Astrocyte of the cerebellum (primary cell): ENCODE results near the gene TENM4.

Experiments
- DNase-seq: peaks from one replicate; pipeline ENCODE4 v3.0.0-alpha.2; 2011; ENCODE audit warnings: low read depth
- H3K4me3 ChIP-seq: 2 replicates; pipeline ENCODE4 v1.5.1; 2011; ENCODE audit warnings: mild to moderate bottlenecking, low read depth, low read length, moderate library complexity
- in situ Hi-C: cut with HindIII; loops from 2 replicates; pipeline ENCODE4 v1.10.0; 2017; ENCODE audit warnings: low sequenced_read_pairs
- TF ChIP-seq, protein P1 (sequence below): IDR thresholded peaks from 2 replicates; pipeline ENCODE4 v1.5.1; 2012; ENCODE audit warnings: low read length, low read depth, moderate library complexity, mild to moderate bottlenecking; ENCODE audit errors: missing control alignments

Gene TENM4

DNA sequence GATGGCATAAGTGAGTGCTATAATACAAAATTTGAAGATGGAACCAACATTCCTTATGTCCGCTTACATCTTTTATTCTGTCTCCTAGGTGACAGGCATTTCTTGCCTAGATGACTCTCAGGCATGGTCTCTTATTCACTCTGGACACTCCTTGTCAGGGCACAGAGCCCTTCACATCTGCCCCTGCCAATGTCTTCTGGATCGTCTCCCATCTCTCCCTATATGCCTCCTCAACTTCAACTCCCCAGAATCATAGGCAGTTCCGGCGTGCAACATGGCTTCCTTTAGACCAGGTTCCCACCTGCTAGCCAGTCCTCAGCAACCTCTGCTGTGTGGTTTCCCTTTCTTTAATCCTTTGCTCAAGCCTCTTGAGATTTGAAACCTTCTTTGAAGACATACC lies 300.9 kb downstream of the TENM4 start:
- in situ Hi-C loops, result no loop called here
- DNase-seq, result no peak
- no peak overlapping the region for H3K4me3 ChIP-seq
- TF ChIP-seq, protein P1, sequence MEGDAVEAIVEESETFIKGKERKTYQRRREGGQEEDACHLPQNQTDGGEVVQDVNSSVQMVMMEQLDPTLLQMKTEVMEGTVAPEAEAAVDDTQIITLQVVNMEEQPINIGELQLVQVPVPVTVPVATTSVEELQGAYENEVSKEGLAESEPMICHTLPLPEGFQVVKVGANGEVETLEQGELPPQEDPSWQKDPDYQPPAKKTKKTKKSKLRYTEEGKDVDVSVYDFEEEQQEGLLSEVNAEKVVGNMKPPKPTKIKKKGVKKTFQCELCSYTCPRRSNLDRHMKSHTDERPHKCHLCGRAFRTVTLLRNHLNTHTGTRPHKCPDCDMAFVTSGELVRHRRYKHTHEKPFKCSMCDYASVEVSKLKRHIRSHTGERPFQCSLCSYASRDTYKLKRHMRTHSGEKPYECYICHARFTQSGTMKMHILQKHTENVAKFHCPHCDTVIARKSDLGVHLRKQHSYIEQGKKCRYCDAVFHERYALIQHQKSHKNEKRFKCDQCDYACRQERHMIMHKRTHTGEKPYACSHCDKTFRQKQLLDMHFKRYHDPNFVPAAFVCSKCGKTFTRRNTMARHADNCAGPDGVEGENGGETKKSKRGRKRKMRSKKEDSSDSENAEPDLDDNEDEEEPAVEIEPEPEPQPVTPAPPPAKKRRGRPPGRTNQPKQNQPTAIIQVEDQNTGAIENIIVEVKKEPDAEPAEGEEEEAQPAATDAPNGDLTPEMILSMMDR, result no peak

GRCh38 chr11:79129702-79130101 lies 311.1 kb downstream of the TENM4 start:
- in situ Hi-C loops, result no loop called here
- TF ChIP-seq, protein P1, result no peak
- H3K4me3 ChIP-seq, result no peak overlapping the region
- DNase-seq, result no peak

DNA sequence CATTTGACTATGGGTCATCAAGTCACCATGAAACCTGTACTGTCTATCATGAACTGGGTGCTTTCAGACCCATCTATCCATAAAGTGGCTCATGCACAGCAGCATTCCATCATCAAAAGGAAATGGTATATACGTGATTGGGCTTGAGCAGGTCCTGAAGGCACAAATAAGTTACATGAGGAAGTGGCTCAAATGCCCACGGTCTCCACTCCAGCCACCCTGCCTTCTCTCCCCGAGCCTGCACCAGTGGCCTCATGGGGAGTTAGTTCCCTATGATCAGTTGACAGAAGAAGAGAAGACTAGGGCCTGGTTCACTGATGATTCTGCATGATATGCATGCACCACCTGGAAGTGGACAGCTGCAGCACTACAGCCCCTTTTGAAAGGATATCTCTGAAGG lies 312.5 kb downstream of the TENM4 start:
- DNase-seq, result no peak
- in situ Hi-C loops, result no loop called here
- no peak overlapping the region for H3K4me3 ChIP-seq
- TF ChIP-seq, protein P1, result no peak

GRCh38 chr11:79122759-79123158 lies 318.1 kb downstream of the TENM4 start:
- in situ Hi-C loops, result no loop called here
- DNase-seq, result no peak
- H3K4me3 ChIP-seq, result no peak overlapping the region
- TF ChIP-seq, protein P1, result no peak

DNA sequence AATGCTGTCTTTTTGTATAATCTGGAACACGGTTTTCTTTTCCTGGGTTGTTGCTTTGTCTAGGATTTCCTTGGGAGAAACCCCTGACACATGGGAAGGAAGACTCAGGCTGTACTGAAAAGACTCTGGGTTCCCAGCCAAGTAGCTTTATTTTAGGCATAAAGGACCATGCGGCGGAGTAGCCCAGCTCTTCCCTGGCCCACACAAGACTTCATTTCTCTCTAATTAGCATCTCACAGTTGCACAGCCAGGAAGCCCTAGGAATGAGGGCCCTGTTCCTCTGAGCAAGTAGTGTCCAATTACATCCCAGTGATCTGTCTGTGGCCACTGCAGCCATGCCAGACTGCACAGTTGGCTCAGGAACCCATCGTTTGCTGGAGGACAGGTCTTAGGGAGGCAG lies 319.5 kb downstream of the TENM4 start:
- in situ Hi-C loops, result no loop called here
- DNase-seq, result peak; percentile 38
- H3K4me3 ChIP-seq, result no peak overlapping the region
- TF ChIP-seq, protein P1, result no peak

DNA sequence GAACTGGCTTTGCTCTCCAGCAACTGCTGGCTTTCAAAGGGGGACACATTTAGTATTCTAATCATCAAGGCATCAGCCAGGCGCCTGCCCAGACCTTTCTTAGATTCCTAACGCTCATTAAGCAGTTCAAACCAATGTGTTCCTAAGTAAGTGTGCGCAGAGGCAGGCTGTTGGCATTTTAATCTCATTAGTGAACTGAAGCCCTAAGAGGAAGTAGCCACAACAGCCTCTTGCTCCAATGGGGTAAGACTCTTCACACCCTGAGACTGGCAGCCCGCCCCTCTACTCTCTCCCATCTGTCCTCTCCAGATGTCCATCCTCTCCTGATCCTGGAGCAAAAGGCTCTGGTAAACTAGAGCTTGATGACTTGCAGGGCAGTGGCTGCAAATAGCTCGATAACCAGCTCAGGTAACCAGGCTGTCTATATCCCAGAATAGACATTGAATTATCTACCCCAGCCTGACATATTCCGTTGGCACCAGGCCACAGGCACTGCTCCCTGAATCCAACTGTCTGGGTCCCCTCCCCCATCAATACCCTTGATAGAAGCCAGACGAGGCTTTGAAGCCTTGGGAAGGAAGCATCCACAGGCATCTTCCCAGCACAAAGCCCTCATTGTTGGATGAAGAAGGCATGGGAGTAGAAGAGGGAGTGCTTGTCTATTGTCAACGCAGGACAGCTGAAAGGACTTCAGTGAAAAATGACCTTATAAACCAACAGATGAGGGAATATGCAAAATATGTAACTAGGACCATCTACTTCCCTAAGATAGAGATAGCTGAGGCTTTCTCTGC lies 321.1 kb downstream of the TENM4 start:
- in situ Hi-C loops, result no loop called here
- TF ChIP-seq, protein P1, result no peak
- no peak overlapping the region for H3K4me3 ChIP-seq
- DNase-seq, result no peak
